HG02588 (cell line): ENCODE data around the gene PTGDR2.

Source experiments
- ATAC-seq: cut with Tn5 transposase; IDR thresholded peaks from one replicate; pipeline ENCODE4 v1.9.1; 2021; ENCODE audit warnings: mild to moderate bottlenecking, moderate library complexity; ENCODE audit not compliant: unreplicated experiment

The PTGDR2 gene

DNA sequence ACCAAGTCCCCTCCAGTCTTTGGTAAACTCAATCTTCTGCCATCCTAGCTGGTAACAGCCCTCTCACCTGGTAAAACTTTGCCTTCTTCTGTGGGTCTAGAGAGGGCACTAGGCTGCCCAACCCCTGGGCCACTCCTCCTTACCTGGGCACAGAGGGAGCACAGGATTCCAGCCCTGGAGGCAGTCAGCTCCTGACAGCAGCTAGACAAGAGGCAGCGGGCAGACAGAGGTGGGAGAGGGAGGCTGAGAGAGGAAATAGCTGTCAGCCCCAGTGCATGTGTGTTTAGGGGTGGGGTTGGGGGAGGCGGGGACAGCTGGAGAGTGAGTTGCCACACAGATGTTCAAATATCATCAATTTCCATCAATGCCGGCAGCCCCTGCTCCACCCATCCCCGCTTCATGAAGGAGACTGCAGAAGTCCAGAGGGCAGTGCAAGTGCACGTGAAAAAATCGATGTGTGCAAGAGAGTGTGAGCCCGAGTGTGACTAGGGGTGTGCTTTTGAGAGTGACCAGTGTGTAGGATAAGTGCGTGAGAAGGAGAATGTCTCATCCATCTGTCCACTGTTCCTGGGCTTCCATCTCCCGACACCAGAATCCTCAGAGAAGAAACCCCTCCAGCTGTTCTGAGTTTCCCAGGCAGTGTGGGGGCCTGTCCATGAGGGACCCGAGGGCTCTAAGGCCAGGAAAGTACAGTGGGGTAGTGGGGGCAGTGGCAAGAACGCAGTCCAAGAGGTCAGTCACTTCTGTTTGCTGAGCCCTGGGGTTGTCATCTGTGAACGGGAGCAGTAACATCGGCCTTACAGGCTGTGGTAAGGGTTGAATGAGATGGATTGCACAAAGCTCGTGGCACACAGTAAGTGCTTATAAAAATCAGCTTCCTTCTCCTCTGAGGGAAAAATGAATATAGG lies at the start of gene PTGDR2:
PTGDR2 (minus strand) TSS at position 225 of the 908 bp plus-strand sequence. CDS start 2,228 bp downstream, outside the sequence.
- no peak for ATAC-seq

DNA sequence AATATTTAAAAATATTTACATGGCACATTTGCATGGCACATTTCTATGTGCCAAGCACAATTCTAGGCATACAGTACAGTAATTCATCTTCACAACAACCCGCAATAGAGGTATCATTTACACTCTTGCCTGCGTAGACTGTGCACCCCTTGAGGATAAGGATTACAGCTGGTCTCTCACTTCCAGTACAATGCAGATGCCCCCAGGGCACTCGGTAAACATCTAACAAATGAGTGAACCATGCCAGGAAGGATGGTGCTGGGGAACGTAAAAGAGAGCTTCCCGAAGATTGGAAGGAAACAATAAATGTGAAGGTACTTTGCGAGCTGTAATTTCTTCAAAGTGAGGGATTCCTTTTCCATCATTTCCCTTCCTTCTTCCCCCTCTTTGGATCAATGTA lies 49.3 kb upstream of the PTGDR2 start:
- no peak for ATAC-seq

DNA sequence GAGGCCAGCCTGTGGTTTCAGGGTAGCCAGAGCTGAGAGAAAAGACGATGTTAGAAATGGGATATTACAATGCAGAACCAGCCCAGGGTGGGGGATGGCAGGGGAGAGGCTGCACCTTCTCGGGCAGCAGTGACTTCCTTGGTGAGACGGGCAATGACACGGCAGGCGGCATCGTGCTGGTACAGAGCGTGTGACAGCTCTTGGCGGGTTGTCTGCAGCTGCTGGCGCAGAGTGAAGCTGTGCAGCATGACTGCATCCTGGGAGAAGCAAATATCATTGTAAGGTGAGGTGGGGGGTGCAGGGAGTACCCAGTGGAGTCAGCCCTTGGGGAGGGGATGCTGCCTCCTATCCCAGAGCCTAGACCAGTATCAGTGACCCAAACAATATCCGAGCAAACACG lies 46.9 kb upstream of the PTGDR2 start:
- no peak for ATAC-seq

DNA sequence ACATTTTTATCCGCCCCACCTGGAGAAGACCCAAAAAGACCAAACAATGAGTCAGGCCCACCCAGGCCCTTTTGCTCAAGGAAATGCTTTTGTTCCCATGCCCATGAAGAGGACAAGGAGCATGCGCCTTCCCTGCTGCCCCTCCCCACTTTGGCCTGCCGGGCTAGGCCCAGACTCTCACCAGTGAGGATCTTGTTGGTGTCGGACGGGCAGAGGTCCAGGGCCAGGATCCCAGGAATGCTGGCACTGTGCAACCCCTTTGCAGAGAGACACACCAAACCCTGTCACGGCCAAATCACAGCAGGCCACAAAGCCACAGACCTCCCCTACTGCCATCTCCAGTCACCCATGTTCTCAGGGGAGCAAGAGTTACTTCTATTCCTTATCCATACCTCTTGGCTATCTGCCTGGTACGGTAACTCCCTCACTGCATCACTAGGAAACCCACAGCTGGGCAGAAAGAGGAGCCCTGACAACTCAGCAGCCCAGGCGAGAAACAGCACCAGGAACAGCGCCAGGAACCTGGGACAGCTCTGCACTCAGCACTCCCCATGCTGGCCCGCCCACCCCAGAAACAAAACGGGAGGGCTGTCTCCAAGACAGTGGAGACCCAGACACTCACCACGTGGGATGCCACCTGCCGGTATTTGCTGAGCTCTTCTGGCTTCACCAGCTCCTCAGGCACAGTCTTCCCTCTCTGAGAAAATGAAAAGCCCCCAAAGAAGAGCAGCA lies 45.1 kb upstream of the PTGDR2 start:
- no peak for ATAC-seq

DNA sequence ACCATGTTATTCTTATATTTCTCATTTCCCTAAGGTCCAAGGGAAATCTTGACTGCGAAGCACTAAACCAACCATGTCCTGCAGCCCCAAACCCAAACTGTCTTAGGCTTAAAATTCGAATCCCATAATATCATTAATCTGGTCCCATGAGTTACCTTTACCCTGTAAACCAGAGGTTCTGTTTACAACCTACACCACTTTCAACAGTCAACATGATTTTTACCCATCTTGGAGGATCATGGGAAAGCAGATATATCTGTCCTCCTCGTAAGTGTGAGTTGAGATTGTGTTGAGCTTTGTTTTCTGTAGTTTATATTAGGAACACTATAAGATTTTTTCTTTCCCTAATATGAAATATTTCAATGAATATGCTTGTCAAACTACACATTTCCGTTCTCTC lies 44.2 kb upstream of the PTGDR2 start:
- no peak for ATAC-seq

DNA sequence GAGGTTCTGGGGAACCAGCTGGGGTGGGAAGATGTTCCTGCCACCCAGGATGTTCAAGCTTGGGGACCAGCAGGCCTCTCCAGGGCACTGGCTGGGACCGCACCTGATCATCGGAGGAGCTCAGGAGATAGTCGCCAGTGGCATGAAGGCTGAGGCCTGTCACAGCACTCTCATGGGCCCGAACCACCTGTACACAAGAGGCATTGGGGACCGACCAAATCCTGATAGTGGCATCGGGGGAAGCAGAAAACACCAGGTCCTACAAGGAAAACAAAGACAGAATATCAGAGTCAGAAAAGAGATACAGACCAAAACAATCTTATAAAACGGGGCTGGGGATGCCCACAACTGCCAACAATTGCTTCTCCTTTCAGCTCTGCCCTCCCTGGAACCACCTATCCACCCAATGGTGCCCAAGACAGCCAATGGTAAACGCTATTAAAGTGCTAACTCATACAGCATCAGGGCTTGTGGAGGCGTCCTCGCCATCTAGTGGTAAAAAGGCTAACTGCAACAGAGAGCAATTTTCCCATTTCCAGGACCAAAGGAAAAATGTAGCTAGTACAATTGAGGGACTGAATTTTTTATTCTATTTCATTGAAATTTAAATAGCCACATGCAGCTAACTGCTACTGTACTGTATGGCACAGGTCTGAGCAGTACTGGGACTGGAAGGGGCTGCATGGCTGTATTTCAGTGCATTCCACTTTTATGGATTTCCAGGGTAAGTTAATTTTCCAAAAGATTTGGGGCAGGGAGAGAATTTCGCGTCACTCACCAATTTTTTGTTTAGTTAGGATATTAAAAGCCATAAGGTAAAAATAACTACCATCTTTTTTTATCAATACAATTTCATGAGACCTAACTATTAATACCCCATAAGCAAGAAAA lies 43.5 kb upstream of the PTGDR2 start:
- ATAC-seq, result no peak

DNA sequence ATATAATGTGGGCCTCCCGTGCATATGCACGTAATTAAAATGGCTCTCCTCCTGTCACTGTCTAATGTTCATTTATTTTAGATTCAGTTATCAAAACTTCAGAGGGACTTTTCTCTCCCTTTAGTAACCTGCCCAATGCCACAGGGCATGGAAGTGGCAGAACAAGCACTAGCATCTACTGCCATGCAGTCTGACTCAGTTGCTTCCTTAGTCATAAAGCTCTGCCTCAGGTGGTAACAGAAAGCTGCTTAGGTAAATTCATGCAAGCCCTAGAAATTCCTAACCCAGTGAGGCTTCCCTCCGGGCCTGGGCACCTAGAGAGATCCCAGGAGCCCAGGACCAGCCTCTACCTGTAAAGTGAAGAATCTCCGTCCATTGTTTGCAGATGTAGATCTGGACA lies 41.7 kb upstream of the PTGDR2 start:
- ATAC-seq, result no peak

DNA sequence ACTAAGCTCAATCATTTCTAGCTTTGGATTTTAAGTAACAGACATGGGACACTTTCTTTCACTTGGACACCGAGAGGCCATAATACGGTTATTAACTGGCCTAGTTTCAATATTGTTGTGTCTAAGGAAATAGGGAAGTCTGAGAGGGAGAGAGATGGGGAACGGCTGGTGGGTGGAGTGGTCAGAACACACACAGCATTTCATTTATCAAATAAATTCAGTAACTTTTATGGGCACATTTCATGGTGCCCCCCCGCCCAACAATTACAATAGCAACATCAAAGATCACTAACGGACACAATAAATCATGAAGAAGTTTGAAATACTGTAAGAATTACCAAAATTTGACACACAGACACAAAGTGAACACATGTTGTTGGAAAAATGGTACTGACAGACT lies 39.9 kb upstream of the PTGDR2 start:
- no peak for ATAC-seq

DNA sequence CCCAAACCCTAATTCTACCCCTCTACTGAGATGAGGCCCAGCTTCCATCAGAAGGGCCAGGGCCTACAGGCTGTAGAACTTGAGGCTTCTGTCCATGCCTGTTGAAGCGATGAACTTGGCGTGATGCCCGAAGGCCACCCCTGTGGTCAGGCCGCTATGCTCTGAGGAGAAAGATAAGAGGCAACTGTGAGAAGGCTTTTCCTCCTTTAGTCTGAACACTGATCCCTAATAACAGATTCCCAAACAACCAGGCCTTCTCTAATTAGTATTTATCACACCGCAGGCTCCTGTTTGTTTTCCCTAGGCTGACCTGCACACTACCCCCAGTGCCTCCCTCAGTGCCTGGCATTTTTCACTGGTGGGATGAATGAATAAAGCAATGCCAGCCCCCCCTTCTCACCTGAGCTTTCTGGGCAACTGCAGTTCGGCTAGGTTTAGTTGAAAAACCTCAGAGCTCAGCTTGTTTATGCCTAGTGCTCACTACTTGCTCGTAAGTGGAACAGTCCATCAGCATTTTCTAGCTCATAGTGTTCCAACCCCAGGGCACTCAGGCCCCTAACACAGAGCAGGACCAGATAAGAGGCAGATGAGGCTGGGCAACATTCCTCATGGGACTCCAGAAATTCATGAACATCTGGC lies 35.5 kb upstream of the PTGDR2 start:
- no peak for ATAC-seq

DNA sequence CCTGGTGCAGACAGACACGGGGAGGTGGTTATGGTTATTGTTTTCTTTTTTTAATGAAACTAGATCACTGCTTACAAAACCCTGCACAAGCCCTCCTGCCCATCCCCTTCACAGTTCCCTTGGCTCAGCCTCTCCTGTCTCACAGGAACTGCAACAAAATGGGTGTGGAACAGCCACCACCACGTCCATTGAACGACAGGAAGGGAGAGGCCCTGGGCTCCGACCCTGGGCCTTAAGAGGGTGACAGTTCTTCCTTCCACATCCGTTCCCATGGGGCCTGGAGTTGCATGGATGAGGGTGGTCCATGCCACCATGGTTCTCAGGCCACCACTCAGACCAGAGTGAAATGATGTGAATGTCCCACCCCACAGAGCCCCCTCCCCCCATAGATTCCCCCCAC lies 34.9 kb upstream of the PTGDR2 start:
- no peak for ATAC-seq

DNA sequence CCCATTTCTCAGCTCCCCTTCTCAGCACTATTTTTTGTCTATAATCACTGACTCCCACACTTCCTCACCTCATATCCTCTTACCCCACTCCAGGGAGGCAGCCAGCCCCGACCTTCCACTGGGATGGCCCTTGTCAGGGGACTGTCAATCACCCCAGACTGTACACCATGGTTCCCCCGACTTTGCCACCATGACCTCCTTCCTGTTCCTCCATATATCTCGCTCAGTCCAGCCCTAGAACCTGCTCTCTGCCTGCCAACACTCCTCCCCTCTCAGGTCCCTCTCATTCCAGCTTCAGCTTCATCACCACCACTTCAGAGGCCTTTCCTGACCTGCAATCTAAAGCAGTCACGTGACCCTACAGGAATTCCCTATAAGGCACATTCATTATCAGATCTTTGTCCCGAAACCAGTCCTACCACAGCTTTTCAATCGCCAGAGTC lies 34.1 kb upstream of the PTGDR2 start:
- ATAC-seq, result no peak

DNA sequence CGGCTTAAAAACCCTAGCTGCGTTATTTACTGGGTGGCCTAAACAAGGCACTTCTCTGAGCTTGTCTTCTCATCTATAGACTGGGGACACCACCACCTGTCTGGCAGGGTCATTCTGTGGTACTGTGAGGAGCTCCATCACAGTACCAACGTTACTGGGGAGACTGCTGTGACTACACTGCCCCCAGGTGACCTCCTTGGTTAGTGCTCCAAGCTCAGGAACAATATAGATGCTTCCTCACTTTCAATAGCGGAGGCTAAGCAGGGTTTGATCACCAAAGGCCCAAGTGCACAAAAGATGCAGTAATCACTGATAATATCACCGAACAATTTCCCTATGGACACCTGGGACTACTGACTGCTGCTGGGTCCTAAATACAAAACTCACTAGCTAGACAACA lies 31.8 kb upstream of the PTGDR2 start:
- ATAC-seq, result no peak

DNA sequence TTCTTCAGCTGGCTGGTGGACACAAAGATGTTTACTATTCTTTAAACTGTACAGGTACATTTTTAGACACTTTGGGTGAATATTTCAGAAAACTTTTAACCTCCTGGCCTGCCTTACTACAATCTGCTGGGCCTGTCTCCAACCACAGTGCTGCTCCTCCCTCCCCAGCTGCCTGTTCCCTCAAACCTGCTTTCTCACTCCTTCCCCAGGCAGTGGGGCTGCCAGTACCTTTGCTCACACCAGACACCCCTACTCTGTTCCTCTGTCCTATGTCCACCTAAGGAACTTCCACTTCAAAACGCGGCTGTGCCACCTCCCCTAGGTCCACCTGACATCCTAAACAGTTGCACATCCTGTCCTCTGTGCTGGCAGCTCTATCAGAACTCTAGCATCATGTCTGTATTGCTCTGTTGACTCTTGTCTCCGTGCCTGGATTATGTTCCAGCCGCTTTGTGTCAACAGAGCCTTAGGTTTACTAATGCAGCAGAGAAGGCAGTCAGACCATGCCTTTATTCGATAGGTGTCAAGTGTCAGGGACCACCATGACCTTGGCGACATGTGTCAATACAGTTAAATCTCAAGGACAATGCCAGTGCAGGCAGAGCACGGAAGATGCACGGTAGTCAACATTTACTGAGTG lies 25.0 kb upstream of the PTGDR2 start:
- no peak for ATAC-seq

DNA sequence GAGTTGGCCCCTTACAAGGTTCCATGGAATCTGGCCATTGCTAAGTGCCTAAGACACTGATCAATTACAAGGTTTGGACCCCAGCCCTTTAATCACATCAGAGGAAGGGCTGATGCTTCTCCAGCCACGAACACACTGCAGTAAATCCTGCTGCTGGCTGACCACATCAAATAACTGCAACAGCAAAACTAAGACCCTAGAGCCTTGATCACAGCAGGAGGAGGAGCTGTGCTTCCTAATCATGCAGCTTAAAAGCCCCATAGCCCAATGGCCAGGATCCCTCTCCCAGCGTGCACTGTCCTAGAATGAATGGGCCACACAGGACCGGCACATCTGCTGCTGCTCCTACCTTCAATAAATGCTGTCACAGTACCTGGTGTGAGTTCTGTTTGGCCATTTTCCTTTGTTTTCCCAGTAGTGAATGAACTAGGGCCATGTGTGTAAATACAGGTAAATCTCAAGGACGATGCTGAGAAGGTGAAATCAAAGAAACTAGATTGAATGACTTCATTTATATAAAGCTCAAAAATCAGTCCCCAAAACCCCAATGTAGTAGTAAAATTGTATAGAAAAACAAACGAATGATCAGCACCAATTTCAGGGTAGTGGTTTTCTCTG lies 24.3 kb upstream of the PTGDR2 start:
- ATAC-seq, result no peak

DNA sequence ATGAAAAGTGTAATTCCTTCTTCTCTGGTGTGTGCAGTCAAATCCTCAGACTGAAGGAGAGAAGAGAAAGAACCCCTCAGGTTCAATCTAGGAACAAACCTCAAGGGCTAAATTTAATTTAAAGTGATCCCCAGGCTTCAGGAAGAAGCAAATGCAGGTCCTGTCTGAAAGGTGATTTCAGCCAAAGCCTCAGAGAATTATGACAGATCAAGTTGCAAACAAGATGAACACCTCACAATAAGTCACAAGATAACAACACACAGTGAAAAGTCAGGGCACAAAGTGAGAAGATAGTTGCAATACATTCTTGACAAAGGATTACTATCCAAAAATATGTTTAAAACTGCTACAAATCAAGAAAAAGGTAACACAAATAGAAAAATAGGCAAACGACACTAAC lies 23.4 kb upstream of the PTGDR2 start:
- no peak for ATAC-seq

DNA sequence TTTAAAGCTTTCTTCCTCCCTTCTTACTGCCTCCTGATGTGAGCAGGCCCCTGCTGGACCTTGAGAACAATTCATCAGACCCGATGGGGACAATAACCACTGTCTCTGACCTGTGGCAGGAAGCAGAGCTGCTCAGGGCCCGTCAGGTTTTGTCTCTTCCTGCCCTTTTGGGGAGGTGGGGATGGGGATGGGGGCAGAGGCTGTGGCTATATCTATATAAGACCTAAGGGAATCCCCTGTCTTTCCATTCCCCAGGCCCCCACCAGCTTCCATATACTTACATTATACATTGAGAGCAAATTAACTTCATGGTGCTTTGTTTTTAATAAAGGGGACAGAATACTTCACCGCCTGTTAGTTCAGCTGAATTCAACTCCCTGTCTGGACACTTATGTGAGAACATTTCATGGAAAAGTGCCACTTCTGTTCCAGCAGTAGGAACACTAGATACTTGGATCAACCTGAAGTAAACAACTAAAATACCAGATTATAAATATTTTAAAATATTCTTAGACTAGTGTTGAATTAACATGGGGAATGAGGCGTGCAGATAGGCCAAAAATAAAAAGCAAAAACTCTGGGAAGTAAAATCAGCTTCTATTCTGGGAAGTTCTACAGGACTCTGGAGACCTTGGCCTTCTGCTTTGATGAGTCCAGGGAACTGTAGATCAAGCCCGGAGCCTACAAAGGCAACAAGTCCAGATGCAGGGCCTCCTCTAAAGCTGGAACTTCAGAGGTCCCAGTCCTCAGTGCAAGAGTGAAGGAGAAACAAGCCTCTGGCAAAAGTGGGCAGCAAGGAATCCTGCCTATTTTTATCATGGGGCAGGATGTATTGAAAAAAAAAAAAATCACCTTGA lies 22.7 kb upstream of the PTGDR2 start:
- ATAC-seq, result no peak

DNA sequence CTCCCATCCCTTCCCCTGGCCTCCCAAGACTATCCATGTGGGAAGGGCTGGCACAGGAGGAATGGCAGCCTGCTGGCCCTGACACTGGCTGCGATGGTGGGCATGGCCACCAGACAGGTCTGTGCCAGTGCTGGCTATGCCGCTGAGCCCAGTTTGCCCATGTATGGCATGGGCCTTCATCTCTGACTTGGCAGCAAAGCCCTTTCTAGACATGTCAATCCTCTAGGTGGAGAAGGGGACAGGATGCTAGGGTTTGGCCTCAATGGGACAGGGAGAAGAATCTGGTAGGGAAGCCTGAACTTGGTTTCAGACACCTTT lies 20.4 kb upstream of the PTGDR2 start:
- ATAC-seq, result no peak

DNA sequence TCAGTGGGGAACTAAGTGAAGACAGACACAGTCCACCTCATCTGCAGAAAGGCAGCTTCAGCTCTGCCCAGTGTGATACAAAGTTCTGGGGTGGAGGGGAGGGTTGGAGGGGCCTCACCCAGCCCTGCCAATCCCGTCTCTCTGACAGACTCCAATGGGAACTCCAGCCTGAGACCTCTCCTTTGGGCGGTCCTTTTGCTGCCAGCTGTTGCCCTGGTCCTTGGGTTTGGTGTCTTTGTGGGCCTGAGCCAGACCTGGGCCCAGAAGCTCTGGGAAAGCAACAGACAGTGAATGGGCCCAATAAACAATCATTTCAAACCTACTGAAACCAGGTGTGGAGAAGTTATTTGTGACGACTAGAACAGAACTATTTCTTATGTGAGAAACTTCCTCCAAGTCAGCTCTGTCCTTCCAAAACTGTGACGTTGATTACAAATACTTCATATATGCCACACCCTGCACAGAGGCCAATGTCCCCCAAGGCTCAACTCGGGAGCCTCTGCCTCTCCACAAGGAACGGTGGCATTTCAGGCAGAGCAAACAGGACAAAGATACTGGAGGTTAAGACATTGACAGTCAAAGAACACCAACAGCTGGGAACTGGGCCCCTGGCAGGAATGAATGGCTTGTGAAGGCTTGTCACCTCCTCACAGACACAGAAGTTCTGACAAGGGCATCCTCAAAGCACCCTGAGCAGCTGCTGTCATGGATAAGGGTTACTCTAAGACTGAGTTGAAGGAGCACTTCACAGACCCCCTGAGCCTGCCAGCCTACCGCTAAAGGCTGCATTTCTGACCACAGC lies 19.8 kb upstream of the PTGDR2 start:
- ATAC-seq, result no peak
